GM12873 (cell line): ENCODE data around the gene ROR2.
A peak's percentile ranks its signal among the peaks of the same experiment; 100 is the strongest.

ENCODE experiments used
- TF ChIP-seq, protein P1 (sequence below): IDR thresholded peaks from 2 replicates; pipeline ENCODE4 v1.5.1; 2012; ENCODE audit warnings: low read depth, mild to moderate bottlenecking, moderate library complexity, low read length, control low read depth; ENCODE audit not compliant: insufficient read depth; ENCODE audit errors: missing control alignments

The ROR2 gene

GRCh38 chr9:91660521-91660920, 289.5 kb downstream of the ROR2 start:
- TF ChIP-seq, protein P1, sequence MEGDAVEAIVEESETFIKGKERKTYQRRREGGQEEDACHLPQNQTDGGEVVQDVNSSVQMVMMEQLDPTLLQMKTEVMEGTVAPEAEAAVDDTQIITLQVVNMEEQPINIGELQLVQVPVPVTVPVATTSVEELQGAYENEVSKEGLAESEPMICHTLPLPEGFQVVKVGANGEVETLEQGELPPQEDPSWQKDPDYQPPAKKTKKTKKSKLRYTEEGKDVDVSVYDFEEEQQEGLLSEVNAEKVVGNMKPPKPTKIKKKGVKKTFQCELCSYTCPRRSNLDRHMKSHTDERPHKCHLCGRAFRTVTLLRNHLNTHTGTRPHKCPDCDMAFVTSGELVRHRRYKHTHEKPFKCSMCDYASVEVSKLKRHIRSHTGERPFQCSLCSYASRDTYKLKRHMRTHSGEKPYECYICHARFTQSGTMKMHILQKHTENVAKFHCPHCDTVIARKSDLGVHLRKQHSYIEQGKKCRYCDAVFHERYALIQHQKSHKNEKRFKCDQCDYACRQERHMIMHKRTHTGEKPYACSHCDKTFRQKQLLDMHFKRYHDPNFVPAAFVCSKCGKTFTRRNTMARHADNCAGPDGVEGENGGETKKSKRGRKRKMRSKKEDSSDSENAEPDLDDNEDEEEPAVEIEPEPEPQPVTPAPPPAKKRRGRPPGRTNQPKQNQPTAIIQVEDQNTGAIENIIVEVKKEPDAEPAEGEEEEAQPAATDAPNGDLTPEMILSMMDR = no peak

DNA sequence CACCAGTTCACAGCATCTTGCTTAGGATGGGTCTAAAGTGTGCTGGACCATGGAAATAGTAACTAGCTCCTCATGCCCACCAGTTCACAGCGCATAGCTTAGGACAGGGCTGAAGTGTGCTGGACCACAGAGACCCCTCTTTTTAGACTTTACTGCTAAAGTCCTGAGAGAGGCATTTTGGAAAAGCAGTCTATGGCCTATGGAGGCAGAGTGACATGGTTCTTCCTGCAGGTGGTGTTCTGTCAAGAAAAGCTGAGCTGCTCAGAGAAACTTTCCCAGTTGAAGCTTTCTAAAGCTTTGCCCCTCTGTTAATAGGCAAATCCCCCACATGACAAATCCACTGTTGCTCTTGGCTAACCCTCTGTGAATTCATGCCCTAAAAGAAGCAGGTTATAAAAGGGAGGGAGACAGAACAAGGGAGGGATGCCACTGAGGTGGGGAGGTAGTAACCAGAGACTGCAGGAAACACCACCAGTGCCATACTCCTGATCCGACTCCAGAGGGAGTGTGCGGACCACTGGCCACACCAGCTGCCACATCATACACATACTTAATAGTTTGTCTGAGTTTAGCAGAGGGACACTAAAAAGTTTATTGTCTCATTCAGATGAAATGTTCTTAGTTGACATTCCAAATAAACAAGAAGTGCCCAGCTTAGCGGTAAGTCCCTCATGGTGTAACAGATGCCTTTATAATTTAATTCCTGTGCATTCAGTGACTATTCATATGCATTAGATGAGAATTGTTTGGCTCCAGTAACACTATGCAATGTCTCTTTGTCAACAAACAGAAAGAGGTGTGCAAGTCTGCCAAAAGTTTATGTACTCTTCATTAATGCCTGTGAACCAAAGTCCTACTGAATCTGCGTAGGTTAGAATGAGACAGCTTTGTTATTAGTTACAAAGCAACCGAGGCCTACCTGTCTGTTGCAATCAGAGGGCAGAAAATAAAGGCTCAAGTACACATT, 290.2 kb downstream of the ROR2 start:
- TF ChIP-seq, protein P1 = peak; percentile 74

DNA sequence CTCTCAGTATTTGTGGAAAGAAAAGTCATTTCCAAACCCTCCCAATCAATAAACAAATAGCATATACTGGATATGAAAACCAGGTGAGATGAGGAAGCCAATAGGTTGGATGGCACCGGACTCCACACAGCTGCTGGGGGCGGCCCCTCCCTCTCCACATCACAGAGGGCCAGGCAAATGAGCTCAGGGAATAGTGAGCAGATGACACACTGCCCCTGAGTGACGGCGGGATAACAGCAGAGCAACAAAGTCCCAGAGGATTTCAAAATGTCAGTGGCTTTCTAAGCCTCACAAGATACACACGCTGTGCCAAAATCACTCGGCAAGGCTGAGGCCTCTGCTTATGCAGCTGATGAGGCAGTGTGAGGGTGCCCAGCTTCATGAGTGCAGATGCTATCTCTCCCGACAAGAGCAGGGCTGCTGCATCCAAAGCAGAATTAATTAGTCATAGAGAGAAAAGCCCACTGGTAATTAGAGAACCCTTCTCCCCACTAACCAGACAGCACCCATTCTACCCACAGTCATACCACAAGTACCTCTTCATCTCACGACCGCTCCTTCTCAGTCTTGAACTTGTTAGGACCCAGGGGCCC, 291.4 kb downstream of the ROR2 start:
- TF ChIP-seq, protein P1 = no peak

DNA sequence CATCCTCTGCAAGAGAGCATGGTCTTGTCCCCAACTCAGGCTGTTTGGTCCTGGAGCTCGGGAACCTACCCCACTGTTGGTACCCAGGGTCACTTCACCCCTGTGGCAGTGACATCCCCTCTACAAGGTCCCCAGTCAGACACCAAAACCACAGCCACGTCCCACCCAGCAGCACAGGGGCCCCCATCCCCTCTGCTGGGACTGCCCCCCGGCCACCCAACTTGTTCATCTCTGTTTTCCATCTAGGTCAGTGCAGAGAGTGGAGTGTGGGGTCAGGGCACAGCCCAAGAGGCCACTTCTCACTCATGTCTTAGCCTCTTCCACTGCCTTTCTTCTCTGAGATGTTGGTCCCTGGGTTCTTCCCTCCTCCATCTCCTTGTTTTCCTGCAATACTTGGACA, 292.5 kb downstream of the ROR2 start:
- TF ChIP-seq, protein P1 = no peak

GRCh38 chr9:91655658-91656057, 294.4 kb downstream of the ROR2 start:
- TF ChIP-seq, protein P1 = no peak

- TF ChIP-seq, protein P1 = no peak
Measured at GRCh38 chr9:91655215-91655614, 294.8 kb downstream of the ROR2 start.

- TF ChIP-seq, protein P1 = no peak
Measured at GRCh38 chr9:91654527-91654926, 295.5 kb downstream of the ROR2 start.
